H1 (cell line): ENCODE results near the gene WDFY1. TPM values are rescaled to one million over a fixed set of nuclear protein-coding genes. Genes with fewer than 3 reads are reported as not detected.

Experiments used
- BCL11A ChIP-seq, 2 experiments: IDR thresholded peaks; one replicate each; pipeline ENCODE4 v1.6.1; 2011; ENCODE audit warnings: low read depth in 2 of 2, low read length in 2 of 2, mild to moderate bottlenecking in 2 of 2
- NANOG ChIP-seq: IDR thresholded peaks from 2 replicates; pipeline ENCODE4 v1.6.1; 2011; ENCODE audit warnings: low read length, low read depth, mild to moderate bottlenecking, inconsistent platforms; ENCODE audit not compliant: insufficient read depth, poor library complexity, severe bottlenecking
- SP1 ChIP-seq: IDR thresholded peaks from 2 replicates; pipeline ENCODE4 v1.6.1; 2011; ENCODE audit warnings: low read depth, low read length
- TAF7 ChIP-seq: optimal IDR thresholded peaks from 2 replicates; pipeline ENCODE3; 2011; ENCODE audit warnings: low read depth, mild to moderate bottlenecking, inconsistent platforms, low read length, moderate library complexity, borderline replicate concordance
- USF2 ChIP-seq: IDR thresholded peaks from 2 replicates; pipeline ENCODE4 v1.6.1; 2011; ENCODE audit warnings: low read length, improper control_type of control experiment
- YY1 ChIP-seq: IDR thresholded peaks from 2 replicates; pipeline ENCODE4 v1.6.1; 2011; ENCODE audit warnings: low read depth, mild to moderate bottlenecking, low read length
- polyA plus RNA-seq, 7 experiments: library from polyadenylated mRNA; depleted of rRNA in 3 of 7; stranded (reverse) in 5 of 7; unstranded in 2 of 7; fragments of >200 nt in 5 of 7; fragments of 200-250 nt in 2 of 7; gene quantifications; 1 replicate in 5 of 7; 2 replicates in 1 of 7; 4 replicates in 1 of 7; pipeline versions ENCODE4 v1.2.1 to v1.2.3, GENCODE V29; 2011 to 2013; ENCODE audit warnings: missing spikeins in 2 of 7, mixed read lengths in 2 of 7
- total RNA-seq: library from RNA; stranded (reverse); fragmentation: NEBNext Ultra II Directional; extraction: Animal tissue kit (Norgen Biotek cat#: 25700); gene quantifications from 2 replicates; pipeline ENCODE4 v1.2.1, GENCODE V29; 2021

The WDFY1 gene
- total and polyA plus RNA-seq, 2 of the 8 experiments (the other 6 are each of a cell fraction or from before 2014, with no cell fraction given) = 68.4 to 94.7 TPM

- TF ChIP-seq BCL11A (IDR thresholded peaks at IDR 0.05; ENCODE audit: low read depth in 2 of 2, low read length in 2 of 2) (no peak), YY1 (no peak), NANOG (no peak), TAF7 (no peak), SP1 (no peak), USF2 (no peak)
Measured at GRCh38 chr2:223852281-223852795, 92.8 kb downstream of the WDFY1 start (continued).
